HepG2 (cell line): ENCODE results near the gene CLEC16A. TPM values are rescaled to one million over a fixed set of nuclear protein-coding genes. Genes with fewer than 3 reads are reported as not detected.

ENCODE experiments used
- CBFB ChIP-seq: sonication (generic); formaldehyde crosslinking; IDR thresholded peaks from 2 replicates; pipeline ENCODE4 v1.4.0; 2020; ENCODE audit warnings: missing genetic modification reagents
- ELF3 ChIP-seq: IDR thresholded peaks from 2 replicates; pipeline ENCODE4 v1.6.1; 2016; ENCODE audit warnings: missing genetic modification reagents, missing compliant biosample characterization
- HOXA9 ChIP-seq: sonication (generic); formaldehyde crosslinking; IDR thresholded peaks from 2 replicates; pipeline ENCODE4 v1.8.1; 2022; ENCODE audit warnings: missing genetic modification reagents, mild to moderate bottlenecking, moderate library complexity, borderline replicate concordance
- KLF16 ChIP-seq, 2 experiments: sonication (generic) in 1 of 2; formaldehyde crosslinking in 1 of 2; IDR thresholded peaks; 2 replicates each; pipeline versions ENCODE4 v1.6.1 to v1.8.0; 2016 to 2023; ENCODE audit warnings: missing genetic modification reagents in 2 of 2, missing compliant biosample characterization in 1 of 2
- MTF2 ChIP-seq: sonication (generic); formaldehyde crosslinking; IDR thresholded peaks from 2 replicates; pipeline ENCODE4 v1.5.0; 2020; ENCODE audit warnings: missing genetic modification reagents, borderline replicate concordance
- PRMT3 ChIP-seq: sonication (generic); formaldehyde crosslinking; IDR thresholded peaks from 2 replicates; pipeline ENCODE4 v1.8.1; 2022; ENCODE audit warnings: low read depth, mild to moderate bottlenecking, moderate library complexity, missing genetic modification reagents, borderline replicate concordance
- RARA ChIP-seq: IDR thresholded peaks from 2 replicates; pipeline ENCODE4 v1.6.1; 2016; ENCODE audit warnings: missing genetic modification reagents, missing compliant biosample characterization
- RORA ChIP-seq: sonication (generic); formaldehyde crosslinking; IDR thresholded peaks from 2 replicates; pipeline ENCODE4 v1.5.0; 2020; ENCODE audit warnings: mild to moderate bottlenecking, missing genetic modification reagents, moderate library complexity
- RXRA ChIP-seq: sonication (generic); formaldehyde crosslinking; IDR thresholded peaks from 2 replicates; pipeline ENCODE4 v1.5.1; 2020; ENCODE audit warnings: missing genetic modification reagents
- SRSF1 ChIP-seq: fragments of 200-400 bp; formaldehyde crosslinking; optimal IDR thresholded peaks from 2 replicates; pipeline ENCODE3; 2017; ENCODE audit warnings: mild to moderate bottlenecking, low read depth, low read length, moderate library complexity
- TCF7 ChIP-seq: sonication (generic); IDR thresholded peaks from 2 replicates; pipeline ENCODE4 v1.6.1; 2016; ENCODE audit warnings: antibody characterized with exemption, low read depth
- TGIF2 ChIP-seq: IDR thresholded peaks from 2 replicates; pipeline ENCODE4 v1.6.1; 2016; ENCODE audit warnings: control low read depth, missing compliant biosample characterization
- ZBTB39 ChIP-seq: sonication (generic); formaldehyde crosslinking; IDR thresholded peaks from 2 replicates; pipeline ENCODE4 v1.5.0; 2020; ENCODE audit warnings: missing genetic modification reagents
- ZNF460 ChIP-seq: sonication (generic); formaldehyde crosslinking; IDR thresholded peaks from 2 replicates; pipeline ENCODE4 v1.5.1; 2020; ENCODE audit warnings: missing genetic modification reagents, mild to moderate bottlenecking, borderline replicate concordance
- ZNF501 ChIP-seq: sonication (generic); formaldehyde crosslinking; IDR thresholded peaks from 2 replicates; pipeline ENCODE4 v1.5.1; 2020; ENCODE audit warnings: mild to moderate bottlenecking, moderate library complexity, missing genetic modification reagents
- ZNF792 ChIP-seq: IDR thresholded peaks from 2 replicates; pipeline ENCODE4 v1.6.1; 2016
- polyA plus RNA-seq, 8 experiments: library from polyadenylated mRNA; depleted of rRNA in 3 of 8; stranded (reverse) in 7 of 8; unstranded in 1 of 8; fragments of >200 nt; fragmentation: Illumina TruSeq in 4 of 8; extraction: Trizol in 4 of 8; gene quantifications; 2 replicates each; pipeline versions ENCODE4 v1.2.1 to v1.2.3, GENCODE V29; 2011 to 2016; ENCODE audit warnings: low read depth in 4 of 8, missing spikeins in 1 of 8, mixed read lengths in 1 of 8; ENCODE audit not compliant: insufficient read depth in 1 of 8
- total RNA-seq, 5 experiments: library from RNA; depleted of rRNA; stranded (reverse); fragments of >200 nt; fragmentation: Illumina TruSeq; extraction: Trizol; gene quantifications; 2 replicates each; pipeline ENCODE4 v1.2.3, GENCODE V29; 2016; ENCODE audit warnings: low read depth in 1 of 5
- TF ChIP-seq, protein P1 (sequence below): sonication (generic); formaldehyde crosslinking; conservative IDR thresholded peaks from 2 replicates; pipeline ENCODE4 v1.4.0; 2020; ENCODE audit warnings: missing genetic modification reagents
- TF ChIP-seq, protein P2 (sequence below): IDR thresholded peaks from 2 replicates; pipeline ENCODE4 v1.4.0; 2020; ENCODE audit warnings: mild to moderate bottlenecking, missing genetic modification reagents
- TF ChIP-seq, protein P3 (sequence below): sonication (generic); formaldehyde crosslinking; IDR thresholded peaks from 2 replicates; pipeline ENCODE4 v1.5.1; 2020; ENCODE audit warnings: mild to moderate bottlenecking, missing genetic modification reagents, moderate library complexity

Gene CLEC16A
- total and polyA plus RNA-seq, 2 of the 13 experiments (the other 11 are each of a cell fraction or from before 2014, with no cell fraction given), result 8.5 to 10.3 TPM

GRCh38 chr16:11140098-11140375, 195.7 kb downstream of the CLEC16A start (continued):
- TF ChIP-seq, protein P1, sequence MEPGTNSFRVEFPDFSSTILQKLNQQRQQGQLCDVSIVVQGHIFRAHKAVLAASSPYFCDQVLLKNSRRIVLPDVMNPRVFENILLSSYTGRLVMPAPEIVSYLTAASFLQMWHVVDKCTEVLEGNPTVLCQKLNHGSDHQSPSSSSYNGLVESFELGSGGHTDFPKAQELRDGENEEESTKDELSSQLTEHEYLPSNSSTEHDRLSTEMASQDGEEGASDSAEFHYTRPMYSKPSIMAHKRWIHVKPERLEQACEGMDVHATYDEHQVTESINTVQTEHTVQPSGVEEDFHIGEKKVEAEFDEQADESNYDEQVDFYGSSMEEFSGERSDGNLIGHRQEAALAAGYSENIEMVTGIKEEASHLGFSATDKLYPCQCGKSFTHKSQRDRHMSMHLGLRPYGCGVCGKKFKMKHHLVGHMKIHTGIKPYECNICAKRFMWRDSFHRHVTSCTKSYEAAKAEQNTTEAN, result no peak
- TF ChIP-seq ZNF501 (CRISPR knock-in tag) (peak; percentile 3; the same call in 1 of the 2 replicates), ZNF792 (CRISPR knock-in tag) (no peak), RXRA (CRISPR knock-in tag) (peak; percentile 42; the same call in 1 of the 2 replicates), CBFB (CRISPR knock-in tag) (0 out of 2 replicates have a peak, but pooled peaks have one; percentile 54), RARA (CRISPR knock-in tag) (peak; percentile 56; the same call in 1 of the 2 replicates), PRMT3 (0 out of 2 replicates have a peak, but pooled peaks have one; percentile 9), HOXA9 (CRISPR knock-in tag) (no peak), MTF2 (CRISPR knock-in tag) (no peak), ELF3 (peak; percentile 21; the same call in 1 of the 2 replicates), ZNF460 (no peak), ZBTB39 (CRISPR knock-in tag) (no peak), SRSF1 (no peak), RORA (CRISPR knock-in tag) (no peak), TCF7 (peak; percentile 71; the same call in 1 of the 2 replicates), KLF16 (CRISPR knock-in tag; IDR thresholded peaks at IDR 0.05) (no peak), TGIF2 (CRISPR knock-in tag) (peak; percentile 20; the same call in 1 of the 2 replicates)
- TF ChIP-seq, protein P2, sequence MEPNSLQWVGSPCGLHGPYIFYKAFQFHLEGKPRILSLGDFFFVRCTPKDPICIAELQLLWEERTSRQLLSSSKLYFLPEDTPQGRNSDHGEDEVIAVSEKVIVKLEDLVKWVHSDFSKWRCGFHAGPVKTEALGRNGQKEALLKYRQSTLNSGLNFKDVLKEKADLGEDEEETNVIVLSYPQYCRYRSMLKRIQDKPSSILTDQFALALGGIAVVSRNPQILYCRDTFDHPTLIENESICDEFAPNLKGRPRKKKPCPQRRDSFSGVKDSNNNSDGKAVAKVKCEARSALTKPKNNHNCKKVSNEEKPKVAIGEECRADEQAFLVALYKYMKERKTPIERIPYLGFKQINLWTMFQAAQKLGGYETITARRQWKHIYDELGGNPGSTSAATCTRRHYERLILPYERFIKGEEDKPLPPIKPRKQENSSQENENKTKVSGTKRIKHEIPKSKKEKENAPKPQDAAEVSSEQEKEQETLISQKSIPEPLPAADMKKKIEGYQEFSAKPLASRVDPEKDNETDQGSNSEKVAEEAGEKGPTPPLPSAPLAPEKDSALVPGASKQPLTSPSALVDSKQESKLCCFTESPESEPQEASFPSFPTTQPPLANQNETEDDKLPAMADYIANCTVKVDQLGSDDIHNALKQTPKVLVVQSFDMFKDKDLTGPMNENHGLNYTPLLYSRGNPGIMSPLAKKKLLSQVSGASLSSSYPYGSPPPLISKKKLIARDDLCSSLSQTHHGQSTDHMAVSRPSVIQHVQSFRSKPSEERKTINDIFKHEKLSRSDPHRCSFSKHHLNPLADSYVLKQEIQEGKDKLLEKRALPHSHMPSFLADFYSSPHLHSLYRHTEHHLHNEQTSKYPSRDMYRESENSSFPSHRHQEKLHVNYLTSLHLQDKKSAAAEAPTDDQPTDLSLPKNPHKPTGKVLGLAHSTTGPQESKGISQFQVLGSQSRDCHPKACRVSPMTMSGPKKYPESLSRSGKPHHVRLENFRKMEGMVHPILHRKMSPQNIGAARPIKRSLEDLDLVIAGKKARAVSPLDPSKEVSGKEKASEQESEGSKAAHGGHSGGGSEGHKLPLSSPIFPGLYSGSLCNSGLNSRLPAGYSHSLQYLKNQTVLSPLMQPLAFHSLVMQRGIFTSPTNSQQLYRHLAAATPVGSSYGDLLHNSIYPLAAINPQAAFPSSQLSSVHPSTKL (CRISPR knock-in tag), result peak; percentile 51
- TF ChIP-seq, protein P3, sequence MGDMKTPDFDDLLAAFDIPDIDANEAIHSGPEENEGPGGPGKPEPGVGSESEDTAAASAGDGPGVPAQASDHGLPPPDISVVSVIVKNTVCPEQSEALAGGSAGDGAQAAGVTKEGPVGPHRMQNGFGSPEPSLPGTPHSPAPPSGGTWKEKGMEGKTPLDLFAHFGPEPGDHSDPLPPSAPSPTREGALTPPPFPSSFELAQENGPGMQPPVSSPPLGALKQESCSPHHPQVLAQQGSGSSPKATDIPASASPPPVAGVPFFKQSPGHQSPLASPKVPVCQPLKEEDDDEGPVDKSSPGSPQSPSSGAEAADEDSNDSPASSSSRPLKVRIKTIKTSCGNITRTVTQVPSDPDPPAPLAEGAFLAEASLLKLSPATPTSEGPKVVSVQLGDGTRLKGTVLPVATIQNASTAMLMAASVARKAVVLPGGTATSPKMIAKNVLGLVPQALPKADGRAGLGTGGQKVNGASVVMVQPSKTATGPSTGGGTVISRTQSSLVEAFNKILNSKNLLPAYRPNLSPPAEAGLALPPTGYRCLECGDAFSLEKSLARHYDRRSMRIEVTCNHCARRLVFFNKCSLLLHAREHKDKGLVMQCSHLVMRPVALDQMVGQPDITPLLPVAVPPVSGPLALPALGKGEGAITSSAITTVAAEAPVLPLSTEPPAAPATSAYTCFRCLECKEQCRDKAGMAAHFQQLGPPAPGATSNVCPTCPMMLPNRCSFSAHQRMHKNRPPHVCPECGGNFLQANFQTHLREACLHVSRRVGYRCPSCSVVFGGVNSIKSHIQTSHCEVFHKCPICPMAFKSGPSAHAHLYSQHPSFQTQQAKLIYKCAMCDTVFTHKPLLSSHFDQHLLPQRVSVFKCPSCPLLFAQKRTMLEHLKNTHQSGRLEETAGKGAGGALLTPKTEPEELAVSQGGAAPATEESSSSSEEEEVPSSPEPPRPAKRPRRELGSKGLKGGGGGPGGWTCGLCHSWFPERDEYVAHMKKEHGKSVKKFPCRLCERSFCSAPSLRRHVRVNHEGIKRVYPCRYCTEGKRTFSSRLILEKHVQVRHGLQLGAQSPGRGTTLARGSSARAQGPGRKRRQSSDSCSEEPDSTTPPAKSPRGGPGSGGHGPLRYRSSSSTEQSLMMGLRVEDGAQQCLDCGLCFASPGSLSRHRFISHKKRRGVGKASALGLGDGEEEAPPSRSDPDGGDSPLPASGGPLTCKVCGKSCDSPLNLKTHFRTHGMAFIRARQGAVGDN (CRISPR knock-in tag), result 0 out of 2 replicates have a peak, but pooled peaks have one; percentile 15
